Breast epithelium (tissue), 4 donors: ENCODE measurements around the gene RSPH6A. TPM values are rescaled to one million over a fixed set of nuclear protein-coding genes. Genes with fewer than 3 reads are reported as not detected.
"Not testable (repeated sequence)": the region's sequence is repeated elsewhere in the genome, so short reads cannot be mapped to it uniquely, and the experiment has no call there.

Experiments
- DNase-seq, 2 donors: peaks; one replicate each; pipeline ENCODE4 v3.0.0-alpha.2; 2019; ENCODE audit warnings: low spot score in 2 of 2
- H3K27ac ChIP-seq, 2 donors: fragments of 200-600 bp; sonication (generic) in 1 of 2; one replicate each; pipeline ENCODE4 v1.5.1; 2016 to 2019; ENCODE audit warnings: mild to moderate bottlenecking in 1 of 2
- H3K27me3 ChIP-seq, 2 donors: fragments of 200-600 bp; sonication (generic) in 1 of 2; one replicate each; pipeline versions ENCODE4 v1.5.1 to v1.6.0; 2017 to 2019; ENCODE audit warnings: control low read depth in 1 of 2, mild to moderate bottlenecking in 1 of 2
- H3K36me3 ChIP-seq: fragments of 200-600 bp; one replicate; pipeline ENCODE4 v1.5.1; 2019
- H3K4me1 ChIP-seq, 2 donors: fragments of 200-600 bp; sonication (generic); one replicate each; pipeline ENCODE4 v1.5.1; 2016 to 2019; ENCODE audit warnings: control low read depth in 1 of 2
- H3K4me3 ChIP-seq, 3 donors: fragments of 200-600 bp; sonication (generic); 1 replicate in 2 of 3; 2 replicates in 1 of 3; pipeline ENCODE4 v1.5.1; 2016 to 2019; ENCODE audit warnings: mild to moderate bottlenecking in 3 of 3, moderate library complexity in 2 of 3
- H3K9me3 ChIP-seq, 2 donors: fragments of 200-600 bp; sonication (generic) in 1 of 2; one replicate each; pipeline ENCODE4 v1.5.1; 2016 to 2019; ENCODE audit warnings: control low read depth in 1 of 2
- CTCF ChIP-seq, 3 donors: fragments of 450-650 bp; IDR thresholded peaks; one replicate each; pipeline ENCODE4 v1.5.1; 2016 to 2017; ENCODE audit warnings: antibody characterized with exemption in 3 of 3, mild to moderate bottlenecking in 3 of 3, moderate library complexity in 3 of 3
- POLR2A ChIP-seq: fragments of 450-650 bp; IDR thresholded peaks from one replicate; pipeline ENCODE4 v1.6.1; 2016; ENCODE audit warnings: antibody characterized with exemption, mild to moderate bottlenecking, moderate library complexity
- POLR2AphosphoS5 ChIP-seq, 3 donors: sonication (generic); formaldehyde crosslinking; IDR thresholded peaks; one replicate each; pipeline ENCODE4 v1.6.1; 2017; ENCODE audit warnings: antibody characterized with exemption in 3 of 3
- intact Hi-C: fragments of 100-400 bp; cut with DNase I; formaldehyde crosslinking; loops from one replicate; pipeline ENCODE4 v1.15.1; 2023; ENCODE audit warnings: low total_unique reads
- total RNA-seq, 3 donors: library from RNA; depleted of rRNA; stranded (reverse); fragments of >200 nt; gene quantifications; one replicate each; pipeline ENCODE4 v1.1.0, GENCODE V29; 2016

The RSPH6A gene
- total RNA-seq, 3 donors from 2014 or later: 0.15 TPM; not detected in 2

DNA sequence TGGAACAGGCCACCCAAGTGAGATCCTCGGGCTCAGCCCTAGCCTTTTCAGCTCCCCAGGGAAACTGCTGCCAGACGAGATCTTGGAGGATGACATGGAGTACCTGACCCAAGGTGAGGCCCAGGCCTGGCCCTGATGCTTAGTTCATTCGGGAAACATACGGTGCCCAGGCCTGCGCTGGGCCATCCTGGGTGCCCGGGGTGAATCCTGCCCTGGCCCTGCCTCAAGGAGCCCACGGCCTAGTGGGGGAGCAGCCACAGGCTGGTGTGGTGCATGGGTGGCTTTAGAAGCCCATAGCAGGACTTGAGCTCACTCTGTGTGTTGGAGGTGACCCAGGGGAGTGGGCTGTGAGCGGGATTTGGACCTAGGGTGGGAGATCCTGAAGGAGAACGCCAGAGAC lies 56.2 kb downstream of the RSPH6A start:
- Histone ChIP-seq H3K27me3 (no peaks in the 10 kb centered on the region), H3K9me3 (no peaks in the 10 kb centered on the region), H3K4me3 (no peak overlapping the region), H3K36me3 (no peaks in the 10 kb centered on the region), H3K4me1 (no peaks in the 10 kb centered on the region), H3K27ac (no peak overlapping the region)
- DNase-seq: no peak
- no peak for TF ChIP-seq CTCF (IDR thresholded peaks at IDR 0.05)
- TF ChIP-seq POLR2A: no peak
- no peak for TF ChIP-seq POLR2AphosphoS5 (IDR thresholded peaks at IDR 0.05)
- intact Hi-C loops: no loop called here

GRCh38 chr19:45757695-45758094 lies 57.4 kb downstream of the RSPH6A start:
- DNase-seq: no peak
- no peak overlapping the region for H3K27ac ChIP-seq
- intact Hi-C loops: no loop called here

GRCh38 chr19:45754323-45754722 lies 60.8 kb downstream of the RSPH6A start:
- Histone ChIP-seq H3K4me3 (no peak overlapping the region), H3K27me3 (no peaks in the 10 kb centered on the region), H3K36me3 (no peaks in the 10 kb centered on the region), H3K27ac (no peak overlapping the region), H3K4me1 (no peaks in the 10 kb centered on the region), H3K9me3 (no peaks in the 10 kb centered on the region)
- no peak for DNase-seq
- TF ChIP-seq POLR2AphosphoS5 (IDR thresholded peaks at IDR 0.05) (no peak), CTCF (IDR thresholded peaks at IDR 0.05) (no peak), POLR2A (no peak)
- intact Hi-C loops: no loop called here

More at GRCh38 chr19:45757695-45758094, 57.4 kb downstream of the RSPH6A start:
- Histone ChIP-seq H3K27me3 (no peaks in the 10 kb centered on the region), H3K4me1 (no peaks in the 10 kb centered on the region), H3K4me3 (no peak overlapping the region), H3K36me3 (no peaks in the 10 kb centered on the region), H3K9me3 (no peaks in the 10 kb centered on the region)
- TF ChIP-seq CTCF (IDR thresholded peaks at IDR 0.05) (no peak), POLR2AphosphoS5 (IDR thresholded peaks at IDR 0.05) (no peak), POLR2A (no peak)

DNA sequence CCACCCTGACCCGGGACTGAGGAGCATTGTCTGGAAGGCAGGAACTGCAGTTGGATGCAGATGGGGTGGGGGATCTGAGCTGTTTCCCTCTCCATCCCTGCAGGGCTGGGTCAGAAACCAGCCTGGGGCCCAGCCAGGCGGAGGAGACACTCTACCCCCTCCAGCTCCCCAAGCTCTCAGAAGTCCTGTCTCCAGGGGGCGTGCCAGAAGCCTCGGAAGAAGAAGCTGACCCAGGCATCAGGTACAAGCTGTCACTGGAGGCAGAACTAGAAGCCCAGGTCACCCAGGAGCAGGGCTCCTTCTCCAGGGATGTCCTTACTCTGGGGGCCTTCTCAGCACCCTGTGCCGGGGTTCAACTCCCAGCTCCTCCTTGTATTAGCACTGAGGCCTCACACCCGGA lies 61.6 kb downstream of the RSPH6A start:
- H3K4me1 ChIP-seq: no peaks in the 10 kb centered on the region
- no peak overlapping the region for H3K27ac ChIP-seq
- no peaks in the 10 kb centered on the region for H3K9me3 ChIP-seq
- TF ChIP-seq POLR2AphosphoS5 (IDR thresholded peaks at IDR 0.05): no peak
- no peak for TF ChIP-seq POLR2A
- no peak for TF ChIP-seq CTCF (IDR thresholded peaks at IDR 0.05)
- H3K36me3 ChIP-seq: no peaks in the 10 kb centered on the region
- no peak for DNase-seq
- H3K27me3 ChIP-seq: no peaks in the 10 kb centered on the region
- intact Hi-C loops: no loop called here
- no peak overlapping the region for H3K4me3 ChIP-seq

DNA sequence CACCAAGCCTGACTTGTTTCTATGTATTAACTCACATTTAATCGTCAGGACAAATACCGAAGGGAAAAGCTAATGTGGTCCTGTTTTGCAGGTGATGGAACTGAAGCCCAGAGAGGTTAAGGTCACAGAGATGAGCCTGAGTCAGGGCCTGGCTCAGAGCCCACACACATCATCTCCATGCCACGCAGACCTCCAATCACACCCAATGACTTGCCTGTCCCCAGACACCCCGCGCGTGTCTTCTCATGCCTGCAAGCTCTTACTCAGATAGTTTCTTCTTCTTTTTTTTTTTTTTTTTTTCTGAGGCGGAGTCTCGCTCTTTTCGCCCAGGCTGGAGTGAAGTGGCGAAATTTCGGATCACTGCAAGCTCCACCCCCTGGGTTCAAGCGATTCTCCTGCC lies 62.5 kb downstream of the RSPH6A start:
- Histone ChIP-seq H3K4me1 (no peaks in the 10 kb centered on the region), H3K36me3 (no peaks in the 10 kb centered on the region), H3K4me3 (no peak overlapping the region), H3K27ac (no peak overlapping the region), H3K27me3 (no peaks in the 10 kb centered on the region), H3K9me3 (no peaks in the 10 kb centered on the region)
- TF ChIP-seq POLR2AphosphoS5 (IDR thresholded peaks at IDR 0.05) (no peak), CTCF (IDR thresholded peaks at IDR 0.05) (no peak), POLR2A (no peak)
- intact Hi-C loops: no loop called here
- DNase-seq: no peak

DNA sequence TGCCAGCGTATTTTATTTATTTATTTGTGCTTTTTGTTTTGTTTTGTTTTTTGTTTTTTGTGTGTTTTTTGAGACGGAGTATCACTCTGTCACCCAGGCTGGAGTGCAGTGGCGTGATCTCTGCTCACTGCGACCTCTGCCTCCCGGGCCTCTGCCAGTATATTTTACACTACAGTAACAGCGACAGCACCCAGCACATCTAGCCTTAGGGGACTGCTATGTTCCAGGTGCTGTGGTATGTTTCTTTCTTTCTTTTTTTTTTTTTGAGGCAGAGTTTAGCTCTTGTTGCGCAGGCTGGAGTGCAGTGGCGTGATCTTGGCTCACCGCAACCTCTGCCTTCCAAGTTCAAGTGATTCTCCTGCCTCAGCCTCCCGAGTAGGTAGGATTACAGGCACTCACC lies 63.6 kb downstream of the RSPH6A start:
- intact Hi-C loops, H3K36me3 ChIP-seq, DNase-seq, H3K27ac ChIP-seq, H3K4me1 ChIP-seq, H3K4me3 ChIP-seq, H3K9me3 ChIP-seq, H3K27me3 ChIP-seq: not testable (repeated sequence)
